ENCODE measurements around the gene FBXW10B.
"Not testable (repeated sequence)": the region's sequence is repeated elsewhere in the genome, so short reads cannot be mapped to it uniquely, and the experiment has no call there.

Gene FBXW10B

DNA sequence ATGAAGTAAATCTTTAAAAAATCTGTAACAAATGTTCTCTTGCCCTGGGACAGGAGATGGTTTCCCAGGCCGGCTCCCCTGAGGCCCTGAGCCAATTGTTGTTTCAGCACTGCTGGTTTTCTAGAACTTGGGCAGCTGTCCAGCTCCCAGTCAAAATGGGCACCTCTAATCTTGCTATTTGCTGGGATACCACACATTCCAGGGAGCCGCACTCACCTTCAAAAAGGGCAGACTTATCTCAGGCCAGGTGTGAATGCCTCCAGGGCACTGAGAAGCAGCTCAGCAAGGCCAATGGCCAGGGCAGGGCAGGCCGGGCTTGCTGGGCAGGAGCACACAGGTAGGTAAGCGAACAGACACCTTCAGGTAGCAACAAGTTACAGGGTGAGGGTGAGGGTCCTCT is 40.2 kb upstream of the FBXW10B start:
- Histone ChIP-seq H3K36me3 (no peaks in the 10 kb centered on the region), H3K9me3 (no peaks in the 10 kb centered on the region), H3K27ac (no peak overlapping the region), H3K4me1 (ENCODE audit: control insufficient read depth in 1 of 2, insufficient read depth in 1 of 2, low read depth in 1 of 2, low read length in 1 of 2) (no peaks in the 10 kb centered on the region), H3K4me3 (ENCODE audit: low read depth in 1 of 2, low read length in 1 of 2) (no peak overlapping the region), H3K27me3 (no peaks in the 10 kb centered on the region)
- no peak for TF ChIP-seq CTCF (IDR thresholded peaks at IDR 0.05)

GRCh38 chr17:15659236-15659635 is 39.7 kb upstream of the FBXW10B start:
- Histone ChIP-seq H3K4me1 (ENCODE audit: control insufficient read depth in 1 of 2, insufficient read depth in 1 of 2, low read depth in 1 of 2, low read length in 1 of 2) (peaks cover 0 to 3% of the 10 kb centered on the region in 2 experiments), H3K9me3 (no peaks in the 10 kb centered on the region), H3K4me3 (ENCODE audit: low read depth in 1 of 2, low read length in 1 of 2) (no peak overlapping the region), H3K36me3 (no peaks in the 10 kb centered on the region), H3K27me3 (no peaks in the 10 kb centered on the region), H3K27ac (no peak overlapping the region)
- TF ChIP-seq CTCF (IDR thresholded peaks at IDR 0.05), result no peak

GRCh38 chr17:15658296-15658695 is 38.8 kb upstream of the FBXW10B start:
- TF ChIP-seq CTCF (IDR thresholded peaks at IDR 0.05), result no peak
- Histone ChIP-seq H3K4me3 (ENCODE audit: low read depth in 1 of 2, low read length in 1 of 2) (no peak overlapping the region), H3K9me3 (no peaks in the 10 kb centered on the region), H3K36me3 (no peaks in the 10 kb centered on the region), H3K27me3 (no peaks in the 10 kb centered on the region), H3K4me1 (ENCODE audit: control insufficient read depth in 1 of 2, insufficient read depth in 1 of 2, low read depth in 1 of 2, low read length in 1 of 2) (peaks cover 0 to 4% of the 10 kb centered on the region in 2 experiments), H3K27ac (no peak overlapping the region)

- no peak overlapping the region for H3K27ac ChIP-seq
- no peaks in the 10 kb centered on the region for H3K9me3 ChIP-seq
- H3K36me3 ChIP-seq, result no peaks in the 10 kb centered on the region
- H3K4me3 ChIP-seq (ENCODE audit: low read depth in 1 of 2, low read length in 1 of 2), result no peak overlapping the region
- peaks cover 0 to 4% of the 10 kb centered on the region in 2 experiments for H3K4me1 ChIP-seq (ENCODE audit: control insufficient read depth in 1 of 2, insufficient read depth in 1 of 2, low read depth in 1 of 2, low read length in 1 of 2)
- H3K27me3 ChIP-seq, result no peaks in the 10 kb centered on the region
- no peak for TF ChIP-seq CTCF (IDR thresholded peaks at IDR 0.05)
These were observed 38.4 kb upstream of the FBXW10B start for GRCh38 chr17:15657868-15658267.

DNA sequence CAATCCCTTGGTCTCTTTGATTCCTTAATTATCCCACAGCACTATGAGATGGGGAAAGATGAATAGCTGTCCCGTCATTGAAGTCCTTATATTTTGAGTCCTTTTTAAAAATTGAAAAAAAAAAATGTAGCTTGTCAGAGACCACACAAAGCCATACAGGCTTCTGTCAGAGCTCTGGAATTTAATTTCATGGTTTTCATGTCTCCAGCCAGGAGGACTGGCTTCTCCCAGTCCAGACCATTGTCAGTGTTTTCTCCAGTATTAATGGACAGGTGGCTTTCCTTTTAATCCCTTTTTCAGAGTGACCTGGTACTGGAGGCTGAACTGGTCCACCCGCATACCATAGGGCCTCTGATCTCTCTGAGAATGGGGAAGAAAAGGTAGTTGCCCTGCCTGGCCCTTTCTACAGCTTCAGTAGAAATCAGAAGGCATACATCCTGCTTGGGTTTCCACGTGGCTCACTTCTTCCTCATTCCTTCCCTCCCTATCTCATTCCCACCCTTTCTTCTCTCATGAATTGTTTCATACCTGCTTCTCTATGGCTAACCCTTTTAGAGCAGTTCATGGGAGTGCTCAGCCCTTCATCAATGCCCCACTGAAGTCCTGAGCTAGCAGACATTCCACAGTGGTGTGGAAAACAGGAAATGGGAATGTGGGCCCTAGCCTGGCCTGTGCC is 35.5 kb upstream of the FBXW10B start:
- H3K4me3 ChIP-seq (ENCODE audit: low read depth in 1 of 2, low read length in 1 of 2), result no peak overlapping the region
- H3K27me3 ChIP-seq, result no peaks in the 10 kb centered on the region
- no peak for TF ChIP-seq CTCF (IDR thresholded peaks at IDR 0.05)
- H3K27ac ChIP-seq, result no peak overlapping the region
- peaks cover 19 to 22% of the 10 kb centered on the region in 2 experiments for H3K4me1 ChIP-seq (ENCODE audit: control insufficient read depth in 1 of 2, insufficient read depth in 1 of 2, low read depth in 1 of 2, low read length in 1 of 2)
- H3K9me3 ChIP-seq, result no peaks in the 10 kb centered on the region
- no peaks in the 10 kb centered on the region for H3K36me3 ChIP-seq

DNA sequence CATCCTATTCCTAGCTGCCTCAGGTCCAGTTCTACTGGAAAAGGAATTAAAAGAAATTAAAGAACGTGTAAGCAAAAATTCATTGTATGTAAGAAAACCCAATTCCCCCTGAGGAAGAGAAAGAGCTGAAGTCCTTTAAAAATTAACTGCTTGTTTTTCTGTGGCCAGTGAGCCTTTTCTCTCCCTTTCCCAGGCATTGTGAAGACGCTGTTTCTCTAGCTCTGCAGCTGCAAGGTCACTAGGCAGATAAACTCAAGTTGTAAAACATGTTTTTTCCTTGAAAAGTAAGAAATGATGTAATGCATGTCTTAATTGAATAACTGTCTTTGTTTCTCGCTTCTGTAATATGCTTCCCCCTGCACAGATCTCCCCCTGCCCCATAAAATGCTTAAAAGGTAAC is 34.9 kb upstream of the FBXW10B start:
- H3K27ac ChIP-seq; H3K36me3 ChIP-seq; H3K9me3 ChIP-seq; H3K4me3 ChIP-seq (ENCODE audit: low read depth in 1 of 2, low read length in 1 of 2); H3K27me3 ChIP-seq: not testable (repeated sequence)
- peaks cover 23 to 26% of the 10 kb centered on the region in 2 experiments for H3K4me1 ChIP-seq (ENCODE audit: control insufficient read depth in 1 of 2, insufficient read depth in 1 of 2, low read depth in 1 of 2, low read length in 1 of 2)
